HG03575 (cell line): ENCODE data around the gene COL23A1.

Source experiments
- ATAC-seq: cut with Tn5 transposase; IDR thresholded peaks from one replicate; pipeline ENCODE4 v1.9.1; 2021; ENCODE audit not compliant: unreplicated experiment, insufficient number of reproducible peaks, low FRiP score; ENCODE audit errors: extremely low read depth

Gene COL23A1

DNA sequence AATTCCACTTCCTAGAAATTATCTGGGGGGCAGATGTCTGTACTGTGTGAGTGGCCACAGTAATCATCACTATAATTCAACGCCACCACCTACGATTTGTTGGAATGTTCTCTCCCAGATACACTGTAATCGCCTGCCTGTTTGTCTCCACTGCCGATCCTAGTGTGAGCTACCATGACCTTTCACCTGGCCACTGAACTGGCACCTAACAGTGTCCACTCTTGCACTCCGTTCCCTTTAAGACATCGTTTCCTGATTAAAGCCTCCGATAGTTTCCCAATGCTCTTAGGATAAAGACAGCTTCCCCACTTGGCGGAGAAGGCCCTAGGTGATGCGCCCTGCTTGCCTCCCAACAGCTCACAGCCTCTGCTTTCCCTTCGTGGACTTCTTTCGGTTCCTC lies 361.6 kb downstream of the COL23A1 start:
- ATAC-seq: no peak

DNA sequence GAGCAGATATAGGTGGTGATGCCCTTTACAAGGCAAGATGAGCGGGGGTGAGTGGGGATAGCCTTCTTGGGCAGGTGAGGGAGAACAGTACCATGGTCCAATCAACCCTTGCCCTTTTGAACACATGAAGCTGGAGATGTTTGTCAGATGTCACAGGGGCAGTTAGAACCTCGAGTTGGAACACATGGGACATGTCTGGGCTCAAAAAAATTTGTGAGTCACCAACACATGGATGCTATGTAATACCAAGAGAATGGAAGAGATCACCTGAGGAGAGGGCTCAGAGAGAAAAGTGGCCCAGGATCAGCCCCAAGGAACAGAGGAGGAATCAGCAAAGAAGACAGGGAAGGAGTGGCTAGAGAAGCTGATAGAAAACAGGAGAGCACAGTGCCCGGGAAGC lies 362.3 kb downstream of the COL23A1 start:
- no peak for ATAC-seq

GRCh38 chr5:178227138-178227659 lies 363.0 kb downstream of the COL23A1 start:
- ATAC-seq: no peak

DNA sequence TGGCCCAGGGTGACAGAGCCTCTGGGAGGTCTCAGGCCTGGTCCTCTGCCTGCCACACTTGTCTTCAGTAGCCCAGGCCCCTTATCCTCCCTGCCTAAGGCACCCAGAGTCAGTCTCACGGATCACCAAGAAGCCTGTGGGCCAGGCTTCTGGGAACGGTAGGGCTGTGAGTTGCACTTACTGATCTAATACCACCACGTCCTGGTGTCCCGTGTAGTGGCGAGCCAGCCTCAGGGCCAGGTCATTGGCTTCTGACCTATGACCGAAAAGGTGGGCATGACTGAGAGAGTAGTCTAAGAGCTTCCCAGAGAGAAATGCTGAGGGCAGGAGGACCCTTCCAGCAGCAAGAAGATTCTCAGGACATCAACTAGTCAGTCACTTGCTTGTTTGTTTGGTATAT lies 365.0 kb downstream of the COL23A1 start:
- no peak for ATAC-seq

- no peak for ATAC-seq
These were observed 365.8 kb downstream of the COL23A1 start for GRCh38 chr5:178224403-178224802.

DNA sequence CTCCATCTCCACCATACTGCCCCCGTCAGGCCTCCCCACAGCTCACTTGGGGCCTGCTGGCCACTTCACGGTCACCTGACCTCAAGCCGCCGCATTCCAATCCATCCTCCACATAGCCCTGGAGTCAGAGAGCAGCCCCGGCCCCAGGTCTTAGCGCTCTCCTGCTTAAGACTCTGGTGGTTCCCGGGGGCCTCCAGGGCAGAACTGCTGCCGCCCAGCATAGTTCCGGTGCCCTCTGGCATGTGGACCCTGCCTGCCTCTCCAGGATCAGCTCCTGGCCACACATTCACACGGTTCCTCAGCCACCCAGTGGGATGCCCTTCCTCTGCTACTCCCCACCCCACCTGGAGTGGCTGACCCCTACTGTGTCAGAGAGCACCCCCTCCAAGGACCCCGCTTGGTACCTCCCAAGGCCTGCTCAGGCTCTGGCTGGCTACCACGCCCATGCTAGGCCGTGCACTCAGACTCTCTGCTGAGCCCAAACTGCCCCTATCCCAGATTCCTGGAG lies 366.3 kb downstream of the COL23A1 start:
- ATAC-seq: no peak

DNA sequence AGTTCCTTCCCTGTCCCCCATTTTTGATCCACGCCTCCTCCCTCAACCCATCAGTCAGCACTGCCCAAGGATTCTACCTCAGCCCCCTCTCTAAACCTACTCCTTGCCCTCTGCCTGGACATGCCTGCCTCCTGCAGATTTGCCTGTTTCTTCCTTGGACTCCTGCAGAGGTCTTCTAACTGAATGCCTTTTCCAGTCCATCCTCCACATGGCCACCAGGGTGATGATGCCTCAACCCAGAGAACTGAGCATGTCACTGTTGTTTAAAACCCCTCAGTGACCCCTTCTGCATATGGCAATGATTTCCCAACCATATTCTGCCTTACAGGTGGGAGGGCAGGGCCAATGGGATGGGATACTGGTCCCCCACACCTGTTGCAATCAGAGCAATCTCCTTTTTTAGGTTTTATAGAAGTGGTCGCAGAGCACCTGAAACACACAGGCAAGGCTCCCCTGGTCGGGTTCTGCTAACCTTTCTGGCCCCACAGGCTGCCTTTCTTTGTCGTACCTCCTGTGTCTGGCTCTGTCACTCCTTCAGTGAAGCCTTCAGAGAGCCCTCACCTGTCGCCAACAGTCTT lies 366.9 kb downstream of the COL23A1 start:
- no peak for ATAC-seq

- ATAC-seq: no peak
These were observed 367.9 kb downstream of the COL23A1 start for GRCh38 chr5:178222292-178222691.

DNA sequence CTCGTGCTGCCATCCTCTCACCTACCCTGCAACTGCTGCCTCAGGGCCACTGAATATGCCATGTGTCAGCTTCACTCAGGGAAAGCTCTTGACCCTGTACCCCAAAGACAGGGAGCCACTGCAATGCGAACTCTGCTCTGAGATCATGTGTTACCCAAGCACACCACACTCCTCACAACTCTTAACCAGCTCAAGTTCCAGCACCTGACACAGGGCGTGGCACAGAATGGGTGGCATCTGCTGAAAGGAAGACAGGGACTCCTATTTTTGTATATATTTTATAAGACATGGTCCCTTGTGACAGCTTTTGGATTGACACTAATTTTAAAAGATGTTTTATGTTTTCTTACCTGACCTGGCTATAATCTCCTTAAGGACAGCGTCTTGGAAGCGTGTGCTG lies 368.3 kb downstream of the COL23A1 start:
- no peak for ATAC-seq

DNA sequence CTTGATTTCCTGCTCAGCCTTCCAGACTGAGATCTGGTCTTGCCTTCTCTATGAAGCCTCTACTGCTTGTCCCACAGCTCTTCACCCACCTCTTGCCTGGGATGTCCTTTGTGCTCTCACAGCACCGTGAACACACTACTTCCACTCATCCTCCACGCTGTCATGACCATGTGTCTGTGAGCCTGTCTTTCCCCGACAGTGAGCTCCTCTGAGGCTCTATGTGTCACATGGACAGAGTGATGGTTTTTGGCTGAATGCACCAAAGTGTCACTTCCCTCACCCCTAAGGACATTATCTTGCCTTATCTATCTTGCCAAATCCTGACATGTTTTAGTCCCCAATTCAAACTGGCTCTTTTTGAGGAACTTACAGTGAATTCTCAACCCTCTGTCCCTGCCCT lies 368.9 kb downstream of the COL23A1 start:
- ATAC-seq: no peak

- no peak for ATAC-seq
These were observed 371.4 kb downstream of the COL23A1 start for GRCh38 chr5:178218827-178219226.

DNA sequence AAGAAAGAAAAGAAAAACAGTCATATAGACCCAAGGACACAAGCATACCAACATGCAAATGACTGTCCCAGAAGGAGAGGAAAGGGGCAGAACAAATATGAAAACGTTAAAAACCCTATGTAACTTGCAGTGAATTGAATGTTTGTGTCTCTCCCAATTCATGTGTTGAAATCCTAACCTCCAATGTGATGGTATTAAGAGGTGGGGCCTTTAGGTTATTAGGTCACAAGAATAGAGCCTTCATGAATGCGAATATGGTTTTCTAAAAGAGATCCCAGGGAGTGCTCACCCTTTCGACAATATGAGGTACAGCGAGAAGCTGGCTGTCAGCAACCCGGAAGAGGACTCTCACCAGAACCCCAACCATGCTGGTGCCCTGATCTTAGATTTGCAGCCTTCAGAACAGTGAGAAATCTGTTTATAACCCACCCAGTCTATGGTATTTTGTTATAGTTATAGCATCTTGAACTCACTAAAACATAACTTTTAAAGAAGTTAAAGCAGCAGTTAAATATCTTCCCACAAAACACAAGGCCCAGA lies 371.9 kb downstream of the COL23A1 start:
- no peak for ATAC-seq

DNA sequence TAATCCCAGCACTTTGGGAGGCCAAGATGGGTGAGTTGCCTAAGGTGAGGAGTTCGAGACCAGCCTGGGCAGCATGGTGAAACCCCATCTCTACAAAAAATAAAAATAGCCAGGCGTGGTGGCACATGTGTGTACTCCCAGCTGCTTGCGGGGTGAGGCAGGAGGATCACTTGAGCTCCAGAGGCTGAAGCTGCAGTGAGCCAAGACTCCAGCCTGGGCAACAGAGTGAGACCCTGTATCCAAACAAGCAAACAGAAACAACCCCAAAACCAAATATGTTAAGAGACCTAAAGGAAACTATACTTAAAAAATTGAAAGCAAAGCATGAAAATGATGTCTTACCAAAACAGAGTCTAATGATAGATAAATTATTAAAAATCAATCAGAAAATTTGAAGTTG lies 373.4 kb downstream of the COL23A1 start:
- no peak for ATAC-seq

- no peak for ATAC-seq
These were observed 374.1 kb downstream of the COL23A1 start for GRCh38 chr5:178216088-178216534.

DNA sequence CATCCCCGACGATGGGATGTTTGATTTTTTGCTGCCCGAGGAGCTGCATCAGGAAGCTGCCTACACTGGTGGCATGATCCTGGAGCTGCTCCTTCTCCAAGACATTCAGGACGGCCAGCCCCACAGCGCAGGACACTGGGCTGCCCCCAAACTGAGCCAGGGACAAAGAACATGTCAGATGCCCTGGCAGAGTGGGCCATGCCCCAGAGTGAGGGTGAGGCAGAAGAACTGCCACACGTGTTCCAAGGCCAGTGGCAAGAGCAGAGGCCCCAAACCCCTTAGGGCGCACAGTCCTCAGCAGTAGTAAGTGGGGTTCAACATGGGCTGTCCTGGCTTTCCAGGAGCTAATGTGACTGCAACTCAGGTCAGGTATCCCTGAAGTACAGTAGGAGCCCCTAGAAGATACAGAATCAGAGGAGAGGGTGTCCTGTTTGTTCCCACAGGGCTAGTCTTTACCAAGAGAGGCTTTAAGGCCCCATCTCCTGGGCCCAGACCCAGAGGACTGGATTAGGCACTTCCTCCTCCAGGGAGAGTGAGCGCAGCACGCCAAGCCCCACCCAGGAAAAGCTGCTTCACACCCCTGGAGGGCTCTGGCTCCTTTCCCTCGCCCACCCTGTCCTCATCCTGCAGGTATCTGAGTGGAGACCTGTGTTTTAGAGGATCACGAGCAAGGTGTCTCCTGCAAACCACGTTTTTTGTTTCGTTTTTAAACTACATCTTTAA lies 374.8 kb downstream of the COL23A1 start:
- ATAC-seq: no peak

- ATAC-seq: no peak
These were observed 375.9 kb downstream of the COL23A1 start for GRCh38 chr5:178214160-178214803.

GRCh38 chr5:178213748-178214151 lies 376.4 kb downstream of the COL23A1 start:
- ATAC-seq: no peak

DNA sequence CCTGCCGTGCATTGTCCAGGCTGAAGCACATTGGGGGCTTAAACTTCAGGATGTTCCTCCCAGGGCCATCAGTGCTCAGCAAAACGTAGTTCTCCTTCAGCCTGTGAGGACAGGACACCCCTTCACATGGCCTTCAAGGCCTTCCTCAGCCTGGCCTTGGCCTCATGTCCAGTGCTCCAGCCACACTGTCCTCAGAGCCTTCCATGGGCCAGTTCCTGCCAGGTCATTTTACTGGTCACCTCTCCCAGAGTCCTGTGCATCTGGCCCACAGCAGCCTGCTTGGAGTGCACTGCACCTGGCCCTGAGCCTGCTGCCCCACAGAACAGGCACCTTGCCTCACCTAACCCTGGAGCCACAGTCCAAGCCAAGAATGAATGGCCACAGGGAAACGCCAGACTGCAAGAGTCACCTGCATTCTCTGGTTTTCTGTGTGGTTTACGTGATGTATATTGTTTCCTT lies 377.2 kb downstream of the COL23A1 start:
- ATAC-seq: no peak

- no peak for ATAC-seq
These were observed 377.8 kb downstream of the COL23A1 start for GRCh38 chr5:178212241-178213002.
